PC-3 (cell line): ENCODE results near the gene CCPG1. TPM values are rescaled to one million over a fixed set of nuclear protein-coding genes. Genes with fewer than 3 reads are reported as not detected.

Experiments
- ATAC-seq: fragments of 200-7000 bp; cut with Tn5 transposase; 2 replicates; pipeline ENCODE4 v1.9.1; 2020; ENCODE audit warnings: mild to moderate bottlenecking, moderate library complexity
- BruUV-seq: library from RNA; stranded (reverse); fragments of 400-500 nt; replicated peaks from 2 replicates; lab custom pipeline; 2021; lab: Mats Ljungman, UMichigan
- CTCF ChIA-PET: fragments of 300-600 bp; sonication (Branson Sonifier 250); formaldehyde crosslinking; loops from one replicate; lab custom pipeline; 2022; ENCODE audit warnings: antibody characterized with exemption; lab: Charles Lee
- POLR2A ChIA-PET: fragments of 300-600 bp; sonication (Branson Sonifier 250); formaldehyde crosslinking; loops from one replicate; lab custom pipeline; 2022; ENCODE audit warnings: antibody characterized with exemption; ENCODE audit not compliant: unreplicated experiment; lab: Charles Lee
- DNase-seq: peaks from one replicate; pipeline ENCODE4 v3.0.0-alpha.2; 2015
- H2AFZ ChIP-seq: fragments of 300-600 bp; sonication (generic); 2 replicates; pipeline ENCODE4 v1.6.0; 2016; ENCODE audit warnings: antibody characterized with exemption, low read length
- H3F3A ChIP-seq: fragments of 300-600 bp; sonication (generic); one replicate; pipeline ENCODE4 v1.6.0; 2017; ENCODE audit warnings: antibody characterized with exemption, low read length, control low read depth, mild to moderate bottlenecking; ENCODE audit not compliant: unreplicated experiment
- H3K27ac ChIP-seq: fragments of 300-600 bp; sonication (generic); 2 replicates; pipeline ENCODE4 v1.5.1; 2016; ENCODE audit warnings: mild to moderate bottlenecking, low read length
- H3K27me3 ChIP-seq: fragments of 300-600 bp; sonication (generic); 2 replicates; pipeline ENCODE4 v1.6.1; 2016; ENCODE audit warnings: low read length, mixed read lengths
- H3K36me3 ChIP-seq: fragments of 300-600 bp; sonication (generic); 2 replicates; pipeline ENCODE4 v1.6.1; 2016; ENCODE audit warnings: low read depth, mixed run types, low read length, mixed read lengths
- H3K4me1 ChIP-seq: fragments of 300-600 bp; sonication (generic); 2 replicates; pipeline ENCODE4 v1.5.1; 2016; ENCODE audit warnings: low read length; ENCODE audit not compliant: insufficient read depth
- H3K4me2 ChIP-seq: fragments of 300-600 bp; sonication (generic); 2 replicates; pipeline ENCODE4 v1.6.0; 2016; ENCODE audit warnings: low read length
- H3K4me3 ChIP-seq: fragments of 300-600 bp; sonication (generic); 2 replicates; pipeline ENCODE4 v1.5.1; 2016; ENCODE audit warnings: mild to moderate bottlenecking, low read length, mixed read lengths
- H3K79me2 ChIP-seq: fragments of 300-600 bp; sonication (generic); 2 replicates; pipeline ENCODE4 v1.6.1; 2017; ENCODE audit warnings: low read length, mixed read lengths
- H3K9ac ChIP-seq: fragments of 300-600 bp; sonication (generic); 2 replicates; pipeline ENCODE4 v1.6.0; 2016; ENCODE audit warnings: mild to moderate bottlenecking, low read length
- H3K9me2 ChIP-seq: fragments of 300-600 bp; sonication (generic); replicated peaks from 2 replicates; pipeline ENCODE4 v1.6.1; 2016; ENCODE audit warnings: mixed run types, low read length, mixed read lengths
- H3K9me3 ChIP-seq: fragments of 300-600 bp; sonication (generic); 2 replicates; pipeline ENCODE4 v1.6.1; 2016; ENCODE audit warnings: low read length, mixed read lengths
- H4K20me1 ChIP-seq: fragments of 300-600 bp; sonication (generic); 2 replicates; pipeline ENCODE4 v1.6.1; 2016; ENCODE audit warnings: low read length, mixed read lengths
- CTCF ChIP-seq: fragments of 300-600 bp; sonication (generic); conservative IDR thresholded peaks from 2 replicates; pipeline ENCODE4 v1.5.1; 2017; ENCODE audit warnings: antibody characterized with exemption, low read depth, mild to moderate bottlenecking, low read length
- EZH2 ChIP-seq: fragments of 300-600 bp; sonication (generic); IDR thresholded peaks from one replicate; pipeline ENCODE4 v1.6.1; 2017; ENCODE audit warnings: antibody characterized with exemption, mild to moderate bottlenecking, low read length; ENCODE audit not compliant: unreplicated experiment
- EZH2phosphoT487 ChIP-seq: fragments of 300-600 bp; sonication (generic); IDR thresholded peaks from 2 replicates; pipeline ENCODE4 v1.6.1; 2018; ENCODE audit warnings: mild to moderate bottlenecking, antibody characterized with exemption, low read length, borderline replicate concordance
- intact Hi-C: fragments of 100-400 bp; cut with micrococcal nuclease; formaldehyde crosslinking; loops from 2 replicates; pipeline ENCODE4 v1.9.0; 2023
- total RNA-seq: library from RNA; depleted of rRNA; stranded (reverse); fragments of >200 nt; gene quantifications from 2 replicates; pipeline ENCODE4 v1.2.3, GENCODE V29; 2014

CCPG1 gene
- total RNA-seq, 1 experiment from 2014 or later = 7.8 TPM

DNA sequence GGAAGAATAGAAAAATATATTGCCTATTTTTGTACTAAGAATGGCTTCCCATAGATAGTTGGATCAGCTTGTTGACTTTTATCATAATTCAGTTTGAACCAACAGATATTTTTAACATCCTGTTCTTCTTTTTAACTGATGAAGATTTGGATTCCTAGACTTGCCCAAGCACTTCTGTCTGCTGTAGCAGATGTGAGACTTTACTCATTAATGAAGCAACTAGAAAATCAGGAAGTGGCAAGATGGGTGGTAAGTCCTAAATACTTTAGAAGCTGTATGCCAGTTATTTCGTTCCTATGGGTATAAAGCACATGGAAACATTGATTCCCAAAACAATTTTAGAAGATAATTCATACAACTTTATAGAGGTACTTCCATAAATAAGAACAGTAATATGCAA lies 80.8 kb downstream of the CCPG1 start:
- ATAC-seq (no peak), DNase-seq (no peak)
- H3F3A ChIP-seq = no peaks in the 10 kb centered on the region
- no peaks in the 10 kb centered on the region for H3K27me3 ChIP-seq
- H3K4me1 ChIP-seq = no peaks in the 10 kb centered on the region
- no peaks in the 10 kb centered on the region for H3K79me2 ChIP-seq
- no peak overlapping the region for H3K9ac ChIP-seq
- H4K20me1 ChIP-seq = no peaks in the 10 kb centered on the region
- TF ChIP-seq EZH2 = no peak
- no peak for TF ChIP-seq EZH2phosphoT487
- H3K27ac ChIP-seq = no peak overlapping the region
- no peaks in the 10 kb centered on the region for H3K9me2 ChIP-seq
- no peaks in the 10 kb centered on the region for H3K36me3 ChIP-seq
- H2AFZ ChIP-seq = no peak overlapping the region
- POLR2A ChIA-PET = interaction anchor here (0.7 kb wide), 1 partner anchor 1028 kb away, joined by 4 read pairs; no protein-coding TSS in a partner anchor
- CTCF ChIA-PET = no interaction called here
- H3K9me3 ChIP-seq = no peaks in the 10 kb centered on the region
- no peak overlapping the region for H3K4me3 ChIP-seq
- no peak overlapping the region for H3K4me2 ChIP-seq
- intact Hi-C loops = no loop called here
- BruUV-seq = no TSS peak

GRCh38 chr15:55322467-55322866 lies 85.7 kb downstream of the CCPG1 start:
- CTCF ChIA-PET = no interaction called here
- Histone ChIP-seq H3K4me1 (peaks cover 4% of the 10 kb centered on the region), H4K20me1 (no peaks in the 10 kb centered on the region), H3K79me2 (peaks cover 24% of the 10 kb centered on the region), H3F3A (no peaks in the 10 kb centered on the region), H3K36me3 (no peaks in the 10 kb centered on the region), H3K9me3 (no peaks in the 10 kb centered on the region), H3K27ac (no peak overlapping the region), H2AFZ (no peak overlapping the region), H3K9ac (no peak overlapping the region), H3K4me3 (no peak overlapping the region), H3K9me2 (no peaks in the 10 kb centered on the region), H3K27me3 (no peaks in the 10 kb centered on the region), H3K4me2 (no peak overlapping the region)
- ATAC-seq (no peak), DNase-seq (no peak)
- BruUV-seq = no TSS peak
- TF ChIP-seq CTCF = no peak
- no peak for TF ChIP-seq EZH2phosphoT487
- no peak for TF ChIP-seq EZH2
- POLR2A ChIA-PET = no interaction called here
- intact Hi-C loops = no loop called here

DNA sequence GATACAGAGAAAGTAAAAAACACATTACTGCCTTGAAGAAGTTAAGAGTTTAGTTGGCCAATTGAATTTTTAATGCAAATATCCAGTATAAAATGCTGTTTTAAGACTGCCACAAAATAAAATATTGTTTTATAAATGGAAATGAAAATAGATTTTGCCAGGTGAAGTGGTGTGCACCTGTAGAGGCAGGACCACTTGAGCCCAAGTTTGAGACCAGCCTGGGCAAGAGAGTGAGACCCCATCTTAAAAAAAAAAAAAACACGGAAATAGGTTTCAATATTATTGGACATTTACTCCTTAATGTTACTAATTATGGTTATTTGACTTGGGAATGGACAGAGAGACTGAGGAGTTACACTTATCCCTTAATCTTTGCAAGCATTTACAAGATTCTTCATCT lies 87.2 kb downstream of the CCPG1 start:
- Histone ChIP-seq H3K27me3 (no peaks in the 10 kb centered on the region), H3K9me2 (no peaks in the 10 kb centered on the region), H3K4me1 (peaks cover 4% of the 10 kb centered on the region), H3K4me2 (0 out of 2 replicates have a peak overlapping the region, but pooled peaks have one; percentile 75), H3K36me3 (no peaks in the 10 kb centered on the region), H3K9ac (no peak overlapping the region), H4K20me1 (no peaks in the 10 kb centered on the region), H3K9me3 (no peaks in the 10 kb centered on the region), H3K79me2 (peaks cover 33% of the 10 kb centered on the region), H2AFZ (no peak overlapping the region), H3K4me3 (no peak overlapping the region), H3F3A (no peaks in the 10 kb centered on the region), H3K27ac (no peak overlapping the region)
- DNase-seq = no peak
- ATAC-seq = no peak
- ChIA-PET CTCF (no interaction called here), POLR2A (no interaction called here)
- TF ChIP-seq EZH2phosphoT487 = no peak
- TF ChIP-seq EZH2 = no peak
- TF ChIP-seq CTCF = no peak
- no TSS peak for BruUV-seq
- intact Hi-C loops = no loop called here
